Loucy (cell line): ENCODE results near the gene XPNPEP3.

Experiments used
- H2AFZ ChIP-seq: fragments of 200-600 bp; sonication (generic); 2 replicates; pipeline ENCODE4 v1.6.0; 2016; ENCODE audit warnings: antibody characterized with exemption, mild to moderate bottlenecking, low read length, moderate library complexity
- H3F3A ChIP-seq: fragments of 200-600 bp; 2 replicates; pipeline ENCODE4 v1.6.0; 2016; ENCODE audit warnings: antibody characterized with exemption, low read depth, mild to moderate bottlenecking
- H3K27me3 ChIP-seq: fragments of 200-600 bp; sonication (generic); 2 replicates; pipeline ENCODE4 v1.6.1; 2014; ENCODE audit warnings: low read length, mild to moderate bottlenecking; ENCODE audit not compliant: insufficient read depth, poor library complexity, severe bottlenecking
- H3K36me3 ChIP-seq: fragments of 200-600 bp; sonication (generic); 2 replicates; pipeline ENCODE4 v1.6.1; 2016; ENCODE audit warnings: low read length; ENCODE audit not compliant: insufficient read depth
- H3K4me1 ChIP-seq: fragments of 200-600 bp; sonication (generic); 2 replicates; pipeline ENCODE4 v1.5.1; 2014; ENCODE audit warnings: low read length, mild to moderate bottlenecking; ENCODE audit not compliant: insufficient read depth, poor library complexity, severe bottlenecking
- H3K4me2 ChIP-seq: fragments of 200-600 bp; sonication (generic); 2 replicates; pipeline ENCODE4 v1.6.0; 2014; ENCODE audit warnings: antibody characterized with exemption, low read length, low read depth, mild to moderate bottlenecking; ENCODE audit not compliant: poor library complexity, severe bottlenecking
- H3K4me3 ChIP-seq: fragments of 200-600 bp; sonication (generic); 2 replicates; pipeline ENCODE4 v1.5.1; 2014; ENCODE audit warnings: low read length, mild to moderate bottlenecking, mixed read lengths; ENCODE audit not compliant: poor library complexity, severe bottlenecking
- H3K79me2 ChIP-seq: fragments of 200-600 bp; sonication (generic); 2 replicates; pipeline ENCODE4 v1.6.1; 2014; ENCODE audit warnings: low read length; ENCODE audit not compliant: insufficient read depth
- H3K9ac ChIP-seq: fragments of 200-600 bp; sonication (generic); 2 replicates; pipeline ENCODE4 v1.6.0; 2014; ENCODE audit warnings: mild to moderate bottlenecking, low read depth, low read length, moderate library complexity; ENCODE audit not compliant: poor library complexity, severe bottlenecking
- H3K9me2 ChIP-seq: fragments of 200-600 bp; sonication (generic); replicated peaks from 2 replicates; pipeline ENCODE4 v1.6.1; 2016; ENCODE audit warnings: low read depth, low read length, mixed read lengths
- H3K9me3 ChIP-seq: fragments of 200-600 bp; sonication (generic); 2 replicates; pipeline ENCODE4 v1.6.1; 2014; ENCODE audit warnings: mild to moderate bottlenecking, antibody characterized with exemption, low read length, low read depth; ENCODE audit not compliant: insufficient read depth
- H4K20me1 ChIP-seq: fragments of 200-600 bp; sonication (generic); 2 replicates; pipeline ENCODE4 v1.6.0; 2014; ENCODE audit warnings: antibody characterized with exemption, low read length, mild to moderate bottlenecking; ENCODE audit not compliant: insufficient read depth, poor library complexity, severe bottlenecking
- CTCF ChIP-seq: fragments of 200-600 bp; sonication (generic); conservative IDR thresholded peaks from 2 replicates; pipeline ENCODE4 v1.5.1; 2014; ENCODE audit warnings: mild to moderate bottlenecking, antibody characterized with exemption, low read length
- EZH2phosphoT487 ChIP-seq: fragments of 200-600 bp; IDR thresholded peaks from 2 replicates; pipeline ENCODE4 v1.6.1; 2018; ENCODE audit warnings: antibody characterized with exemption, mild to moderate bottlenecking, moderate library complexity, borderline replicate concordance

XPNPEP3 gene

GRCh38 chr22:40965936-40966725 is 109.2 kb downstream of the XPNPEP3 start:
- Histone ChIP-seq H3K9me3 (no peaks in the 10 kb centered on the region), H3K36me3 (peaks cover 65% of the 10 kb centered on the region; the same call in 1 of the 2 replicates), H3K9me2 (no peaks in the 10 kb centered on the region), H3K79me2 (peaks cover 5% of the 10 kb centered on the region; the same call in 1 of the 2 replicates), H3K4me2 (peak overlapping the region; percentile 2), H3K4me3 (no peak overlapping the region), H3K4me1 (no peaks in the 10 kb centered on the region), H2AFZ (no peak overlapping the region), H3K9ac (no peak overlapping the region), H3F3A (no peaks in the 10 kb centered on the region), H3K27me3 (no peaks in the 10 kb centered on the region), H4K20me1 (no peaks in the 10 kb centered on the region)
- no peak for TF ChIP-seq EZH2phosphoT487
- TF ChIP-seq CTCF, result no peak

GRCh38 chr22:40966726-40967085 is 109.8 kb downstream of the XPNPEP3 start:
- Histone ChIP-seq H2AFZ (no peak overlapping the region), H3K79me2 (peaks cover 5% of the 10 kb centered on the region; the same call in 1 of the 2 replicates), H3K4me1 (no peaks in the 10 kb centered on the region), H3K9me2 (no peaks in the 10 kb centered on the region), H4K20me1 (no peaks in the 10 kb centered on the region), H3K36me3 (peaks cover 63% of the 10 kb centered on the region; the same call in 1 of the 2 replicates), H3K27me3 (no peaks in the 10 kb centered on the region), H3F3A (no peaks in the 10 kb centered on the region), H3K4me2 (no peak overlapping the region), H3K4me3 (no peak overlapping the region), H3K9me3 (no peaks in the 10 kb centered on the region), H3K9ac (no peak overlapping the region)
- TF ChIP-seq EZH2phosphoT487 (no peak), CTCF (no peak)

- Histone ChIP-seq H3K9me3 (no peaks in the 10 kb centered on the region), H3K9ac (no peak overlapping the region), H3K36me3 (peaks cover 64% of the 10 kb centered on the region; the same call in 1 of the 2 replicates), H3K4me2 (no peak overlapping the region), H2AFZ (no peak overlapping the region), H4K20me1 (no peaks in the 10 kb centered on the region), H3K4me1 (no peaks in the 10 kb centered on the region), H3K4me3 (no peak overlapping the region), H3K9me2 (no peaks in the 10 kb centered on the region), H3K27me3 (no peaks in the 10 kb centered on the region), H3F3A (no peaks in the 10 kb centered on the region), H3K79me2 (no peaks in the 10 kb centered on the region; the same call in 1 of the 2 replicates)
- TF ChIP-seq EZH2phosphoT487 (no peak), CTCF (no peak)
Observed at GRCh38 chr22:40967111-40967760, 110.3 kb downstream of the XPNPEP3 start.
